NCI-H460 (cell line): ENCODE measurements around the gene CBLIF. TPM values are rescaled to one million over a fixed set of nuclear protein-coding genes. Genes with fewer than 3 reads are reported as not detected.
"Not testable (repeated sequence)": the region's sequence is repeated elsewhere in the genome, so short reads cannot be mapped to it uniquely, and the experiment has no call there.

Experiments used
- DNase-seq: peaks from one replicate; pipeline ENCODE4 v3.0.0-alpha.2; 2016; ENCODE audit warnings: low read depth; ENCODE audit errors: extremely low read depth
- total RNA-seq: library from RNA; depleted of rRNA; stranded (reverse); fragments of >200 nt; shearing (Covaris generic); gene quantifications from 2 replicates; pipeline ENCODE4 v1.2.3, GENCODE V29; 2014; rRNA removed

CBLIF gene
- total RNA-seq, 1 experiment from 2014 or later = not detected

GRCh38 chr11:59801160-59801706 is 44.1 kb downstream of the CBLIF start:
- DNase-seq = no peak

- no peak for DNase-seq
These were observed 44.8 kb downstream of the CBLIF start for GRCh38 chr11:59800390-59801025.

GRCh38 chr11:59794417-59794816 is 50.9 kb downstream of the CBLIF start:
- no peak for DNase-seq

- DNase-seq = no peak
These were observed 52.8 kb downstream of the CBLIF start for GRCh38 chr11:59792507-59792906.

- DNase-seq = no peak
These were observed 53.7 kb downstream of the CBLIF start for GRCh38 chr11:59791639-59792038.

- no peak for DNase-seq
These were observed 57.5 kb downstream of the CBLIF start for GRCh38 chr11:59787816-59788215.

GRCh38 chr11:59787255-59787588 is 58.1 kb downstream of the CBLIF start:
- DNase-seq = no peak

- DNase-seq = no peak
These were observed 59.5 kb downstream of the CBLIF start for GRCh38 chr11:59785818-59786217.

- DNase-seq = not testable (repeated sequence)
These were observed 60.9 kb downstream of the CBLIF start for GRCh38 chr11:59784441-59784840.

GRCh38 chr11:59783632-59784090 is 61.6 kb downstream of the CBLIF start:
- DNase-seq = no peak

- DNase-seq = no peak
These were observed 63.2 kb downstream of the CBLIF start for GRCh38 chr11:59782080-59782479.

GRCh38 chr11:59779487-59779886 is 65.8 kb downstream of the CBLIF start:
- no peak for DNase-seq

Other genes with a start within 250 kb of the CBLIF start
- 21.4 and 21.7 TPM in 2 replicates for gene OSBP, start 229.7 kb downstream of the CBLIF start, total RNA-seq
- gene PATL1, start 176.5 kb downstream of the CBLIF start, total RNA-seq = 22.4 and 23.4 TPM in 2 replicates
- gene OR10V1, start 131.7 kb downstream of the CBLIF start, total RNA-seq = not detected in 2 replicates
- gene STX3, start 90.1 kb downstream of the CBLIF start, total RNA-seq = 11.3 and 12.6 TPM in 2 replicates
- 43.5 and 50.5 TPM in 2 replicates for gene MRPL16, start 34.7 kb downstream of the CBLIF start, total RNA-seq
- not detected in 2 replicates for gene TCN1, start 21.0 kb upstream of the CBLIF start, total RNA-seq
- gene OOSP3, start 33.3 kb upstream of the CBLIF start, total RNA-seq = not detected in 2 replicates
- gene OOSP1, start 92.9 kb upstream of the CBLIF start, total RNA-seq = not detected in 2 replicates
- gene OOSP4A, start 118.5 kb upstream of the CBLIF start, total RNA-seq = not detected in 2 replicates
- not detected in 2 replicates for gene OOSP4B, start 171.7 kb upstream of the CBLIF start, total RNA-seq
- gene OOSP2, start 194.9 kb upstream of the CBLIF start, total RNA-seq = not detected in 2 replicates
- gene MS4A3, start 211.2 kb upstream of the CBLIF start, total RNA-seq = not detected in 2 replicates
- gene MS4A2, start 243.2 kb upstream of the CBLIF start, total RNA-seq = not detected in 2 replicates